Measurements from ENCODE around the gene RNF31. TPM values are rescaled to one million over a fixed set of nuclear protein-coding genes. Genes with fewer than 3 reads are reported as not detected.
A peak's percentile ranks its signal among the peaks of the same experiment; 100 is the strongest.

Gene RNF31
- total RNA-seq, 4 donors from 2014 or later, result 21.7 to 33.3 (median 26.8) TPM

DNA sequence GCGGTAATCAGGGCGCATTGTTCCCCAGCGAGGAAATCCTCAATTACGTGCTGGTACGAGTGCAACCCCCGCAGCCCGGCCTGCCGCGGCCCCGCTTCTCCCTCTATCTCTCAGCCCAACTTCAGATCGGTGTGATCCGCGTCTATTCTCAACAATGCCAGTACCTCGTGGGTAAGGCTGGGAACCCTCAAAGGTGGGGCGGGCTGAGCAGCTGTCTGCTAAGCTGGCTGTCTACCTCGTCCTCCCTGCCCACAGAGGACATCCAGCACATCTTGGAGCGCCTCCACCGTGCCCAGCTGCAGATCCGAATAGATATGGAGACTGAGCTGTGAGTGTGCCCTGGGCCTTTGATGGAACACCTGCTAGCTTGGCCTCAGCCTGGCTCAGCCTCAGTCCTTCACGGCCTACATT is 25.6 kb downstream of the RNF31 start:
- H3K4me1 ChIP-seq, result peaks cover 7 to 22% (median 20%) of the 10 kb centered on the region in 4 donors
- peak overlapping the region in 2 of 4 donors; percentile 49 to 58 for H3K4me3 ChIP-seq
- peak overlapping the region in 2 of 4 donors; percentile 23 to 75 for H3K27ac ChIP-seq (replicated peaks in 1 of 4)
- no peaks in the 10 kb centered on the region for H3K27me3 ChIP-seq
- H3K36me3 ChIP-seq, result peaks cover 8 to 45% (median 37%) of the 10 kb centered on the region in 4 donors
- 71% methylated on average over 20 of the region's 20 CpGs for WGBS
- DNase-seq (ENCODE audit: extremely low spot score), result no peak
- intact Hi-C loops (cut with DNase I), result no loop called here
- no peaks in the 10 kb centered on the region for H3K9me3 ChIP-seq
- TF ChIP-seq POLR2A (IDR thresholded peaks at IDR 0.05; ENCODE audit: low read depth) (no peak), EP300 (IDR thresholded peaks at IDR 0.05) (no peak), POLR2AphosphoS5 (IDR thresholded peaks at IDR 0.05) (no peak)
- TF ChIP-seq, protein P1, sequence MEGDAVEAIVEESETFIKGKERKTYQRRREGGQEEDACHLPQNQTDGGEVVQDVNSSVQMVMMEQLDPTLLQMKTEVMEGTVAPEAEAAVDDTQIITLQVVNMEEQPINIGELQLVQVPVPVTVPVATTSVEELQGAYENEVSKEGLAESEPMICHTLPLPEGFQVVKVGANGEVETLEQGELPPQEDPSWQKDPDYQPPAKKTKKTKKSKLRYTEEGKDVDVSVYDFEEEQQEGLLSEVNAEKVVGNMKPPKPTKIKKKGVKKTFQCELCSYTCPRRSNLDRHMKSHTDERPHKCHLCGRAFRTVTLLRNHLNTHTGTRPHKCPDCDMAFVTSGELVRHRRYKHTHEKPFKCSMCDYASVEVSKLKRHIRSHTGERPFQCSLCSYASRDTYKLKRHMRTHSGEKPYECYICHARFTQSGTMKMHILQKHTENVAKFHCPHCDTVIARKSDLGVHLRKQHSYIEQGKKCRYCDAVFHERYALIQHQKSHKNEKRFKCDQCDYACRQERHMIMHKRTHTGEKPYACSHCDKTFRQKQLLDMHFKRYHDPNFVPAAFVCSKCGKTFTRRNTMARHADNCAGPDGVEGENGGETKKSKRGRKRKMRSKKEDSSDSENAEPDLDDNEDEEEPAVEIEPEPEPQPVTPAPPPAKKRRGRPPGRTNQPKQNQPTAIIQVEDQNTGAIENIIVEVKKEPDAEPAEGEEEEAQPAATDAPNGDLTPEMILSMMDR (IDR thresholded peaks at IDR 0.05), result no peak

DNA sequence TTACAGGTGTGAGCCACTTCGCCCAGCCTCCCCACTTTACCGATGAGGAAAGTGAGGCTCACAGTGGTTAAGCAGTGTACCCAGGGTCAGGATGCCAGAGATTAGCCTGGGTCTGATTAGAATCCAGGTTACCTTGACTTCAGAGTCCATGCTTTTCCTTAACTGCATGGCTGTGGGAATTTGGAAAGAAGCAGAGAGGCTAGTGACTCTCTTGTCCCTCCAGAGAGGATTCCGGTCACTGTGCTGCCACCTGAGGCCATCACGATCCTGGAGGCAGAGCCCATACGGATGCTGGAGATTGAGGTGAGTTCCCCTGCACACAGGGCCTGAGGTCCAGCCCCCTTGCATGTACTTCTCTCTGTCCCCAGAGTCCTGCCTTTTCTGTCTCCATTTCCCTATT is 29.3 kb downstream of the RNF31 start:
- Histone ChIP-seq H3K36me3 (peaks cover 22 to 65% (median 62%) of the 10 kb centered on the region in 4 donors), H3K27me3 (no peaks in the 10 kb centered on the region), H3K9me3 (no peaks in the 10 kb centered on the region), H3K27ac (replicated peaks in 1 of 4) (no peak overlapping the region), H3K4me1 (peaks cover 14 to 31% (median 28%) of the 10 kb centered on the region in 4 donors), H3K4me3 (no peak overlapping the region)
- intact Hi-C loops (cut with DNase I), result no loop called here
- no peak for DNase-seq (ENCODE audit: extremely low spot score)
- TF ChIP-seq POLR2AphosphoS5 (IDR thresholded peaks at IDR 0.05) (no peak), EP300 (IDR thresholded peaks at IDR 0.05) (no peak), POLR2A (IDR thresholded peaks at IDR 0.05; ENCODE audit: low read depth) (no peak)
- TF ChIP-seq, protein P1 (IDR thresholded peaks at IDR 0.05), result no peak
- 95% methylated on average over 5 of the region's 5 CpGs for WGBS

GRCh38 chr14:24177041-24177825 is 29.9 kb downstream of the RNF31 start:
- peaks cover 11 to 24% (median 21%) of the 10 kb centered on the region in 4 donors for H3K4me1 ChIP-seq
- H3K9me3 ChIP-seq, result no peaks in the 10 kb centered on the region
- no peak for TF ChIP-seq EP300 (IDR thresholded peaks at IDR 0.05)
- TF ChIP-seq POLR2A (IDR thresholded peaks at IDR 0.05; ENCODE audit: low read depth), result no peak
- no peak for TF ChIP-seq POLR2AphosphoS5 (IDR thresholded peaks at IDR 0.05)
- TF ChIP-seq, protein P1 (IDR thresholded peaks at IDR 0.05), result no peak
- DNase-seq (ENCODE audit: extremely low spot score), result no peak
- H3K36me3 ChIP-seq, result peaks cover 22 to 70% (median 68%) of the 10 kb centered on the region in 4 donors
- H3K4me3 ChIP-seq, result no peak overlapping the region
- 88% methylated on average over 11 of the region's 12 CpGs for WGBS
- H3K27ac ChIP-seq (replicated peaks in 1 of 4), result no peak overlapping the region
- no peaks in the 10 kb centered on the region for H3K27me3 ChIP-seq
- intact Hi-C loops (cut with DNase I), result no loop called here

- DNase-seq (ENCODE audit: extremely low spot score), result no peak
- TF ChIP-seq EP300 (IDR thresholded peaks at IDR 0.05), result no peak
- TF ChIP-seq, protein P1 (IDR thresholded peaks at IDR 0.05), result no peak
- no peak for TF ChIP-seq POLR2A (IDR thresholded peaks at IDR 0.05; ENCODE audit: low read depth)
- TF ChIP-seq POLR2AphosphoS5 (IDR thresholded peaks at IDR 0.05), result no peak
- Histone ChIP-seq H3K4me1 (peaks cover 11 to 18% (median 16%) of the 10 kb centered on the region in 4 donors), H3K4me3 (no peak overlapping the region), H3K27ac (replicated peaks in 1 of 4) (peak overlapping the region in 1 of 4 donors; percentile 81), H3K36me3 (peaks cover 27 to 76% (median 73%) of the 10 kb centered on the region in 4 donors), H3K27me3 (no peaks in the 10 kb centered on the region), H3K9me3 (no peaks in the 10 kb centered on the region)
- 95% methylated on average over 14 of the region's 14 CpGs for WGBS
- intact Hi-C loops (cut with DNase I), result no loop called here
These were observed 30.6 kb downstream of the RNF31 start for GRCh38 chr14:24177891-24178290.

Measured in esophagus muscularis mucosa (tissue), 4 donors.